GM21447 (cell line): ENCODE measurements around the gene SPTSSA.

Experiments
- ATAC-seq: cut with Tn5 transposase; IDR thresholded peaks from one replicate; pipeline ENCODE4 v1.9.1; 2021; ENCODE audit not compliant: unreplicated experiment

The SPTSSA gene

DNA sequence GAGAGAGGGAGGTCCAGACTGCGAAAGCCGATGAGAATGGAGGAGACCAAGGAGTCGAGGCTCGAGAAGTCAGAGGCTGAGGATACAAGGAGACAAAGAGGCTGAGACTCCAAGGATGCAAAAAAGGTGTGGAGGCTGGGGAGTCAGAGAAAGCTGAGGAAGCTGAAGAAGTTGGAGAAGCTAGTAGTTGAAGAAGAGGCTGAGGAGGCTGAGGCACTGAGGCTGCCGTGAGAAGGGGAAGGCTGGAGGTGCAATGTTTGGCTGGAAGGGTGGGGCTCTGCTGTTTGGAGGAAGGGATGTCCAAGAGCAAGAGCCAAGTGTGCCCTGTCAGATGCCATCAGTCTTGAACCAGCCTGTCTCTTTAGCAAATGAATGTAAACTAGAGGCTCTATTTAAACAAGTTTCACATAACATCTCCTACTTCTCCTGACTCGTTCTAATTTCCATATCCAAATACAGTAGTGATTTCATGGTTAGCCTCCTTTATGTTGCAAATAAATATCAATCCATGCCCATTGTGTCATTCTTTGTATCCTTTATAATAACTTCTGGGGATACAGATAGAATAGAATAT is 10.8 kb upstream of the SPTSSA start:
- no peak for ATAC-seq

DNA sequence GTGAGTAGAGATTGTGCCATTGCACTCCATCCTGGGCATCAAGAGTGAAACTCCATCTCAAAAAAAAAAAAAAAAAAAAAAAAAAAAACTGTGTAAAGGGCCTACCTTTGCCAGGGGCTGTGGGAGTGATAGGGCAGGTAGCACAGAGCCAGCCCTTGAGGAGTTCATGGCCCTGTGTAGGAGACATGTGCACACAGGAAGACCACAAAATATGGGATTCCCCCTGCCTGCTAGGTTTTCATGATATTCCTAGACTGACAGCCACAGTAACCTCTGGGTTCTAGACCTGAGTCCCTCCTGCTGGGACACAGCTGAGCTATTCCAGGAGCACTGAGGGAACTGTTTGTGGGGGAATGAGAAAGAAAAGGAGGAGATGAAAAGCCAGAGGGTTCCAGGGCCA is 8.3 kb upstream of the SPTSSA start:
- no peak for ATAC-seq

DNA sequence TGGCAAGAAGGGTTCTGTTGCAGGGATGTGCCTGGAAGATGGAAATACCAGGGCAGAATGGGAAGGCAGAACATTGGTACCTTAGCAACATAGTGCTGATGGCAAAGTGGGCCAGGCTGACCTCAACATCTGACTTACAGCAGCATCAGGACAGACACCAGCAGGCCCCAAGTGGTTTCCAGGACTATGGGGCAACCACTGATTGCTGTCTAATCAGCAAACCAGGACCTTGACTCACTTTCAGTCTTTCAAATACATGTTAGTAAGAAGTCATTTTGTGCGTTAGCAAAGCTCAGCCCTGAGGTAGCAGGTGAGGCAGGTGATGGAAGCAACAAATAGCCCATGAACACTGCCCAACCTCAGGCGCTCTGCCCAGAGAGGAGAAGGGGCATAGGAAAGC is 4.7 kb upstream of the SPTSSA start:
- ATAC-seq = no peak

DNA sequence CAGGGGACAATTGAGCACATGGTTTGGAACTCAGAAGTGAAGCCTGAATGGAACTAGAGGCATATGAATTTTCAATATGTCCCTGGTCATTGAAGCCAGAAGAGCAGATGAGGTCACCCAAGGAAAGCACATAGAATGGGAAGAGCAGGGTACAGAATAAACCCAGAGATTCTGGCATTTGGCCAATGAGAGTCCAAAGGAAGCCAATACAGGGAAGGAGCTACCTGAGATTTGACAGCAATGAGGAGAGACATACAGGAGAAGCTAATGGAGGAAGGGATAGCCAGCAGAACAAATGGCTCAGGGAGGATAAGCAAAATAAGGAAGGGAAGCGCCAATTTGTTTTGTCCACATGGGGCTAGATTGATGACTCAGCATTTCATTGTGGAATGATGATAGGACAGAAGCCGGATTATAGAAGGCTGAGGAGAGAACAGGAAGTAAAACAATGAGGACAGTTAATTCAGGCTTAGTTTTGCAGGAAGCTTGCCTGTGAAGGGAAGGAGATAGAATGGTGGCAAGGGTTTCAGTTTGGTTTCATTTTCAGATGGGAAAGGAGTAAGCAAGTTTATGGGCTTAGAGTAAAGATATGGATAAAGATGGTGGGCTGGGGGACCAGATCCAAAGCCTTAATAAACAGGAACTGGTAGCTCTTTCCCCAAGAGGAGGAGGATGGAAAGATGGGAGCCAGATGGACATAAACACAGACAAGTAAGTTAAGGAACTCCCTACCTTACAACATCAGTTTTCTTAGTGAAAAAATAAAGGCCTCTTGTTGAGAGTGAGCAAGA is 3.2 kb upstream of the SPTSSA start:
- ATAC-seq = no peak

DNA sequence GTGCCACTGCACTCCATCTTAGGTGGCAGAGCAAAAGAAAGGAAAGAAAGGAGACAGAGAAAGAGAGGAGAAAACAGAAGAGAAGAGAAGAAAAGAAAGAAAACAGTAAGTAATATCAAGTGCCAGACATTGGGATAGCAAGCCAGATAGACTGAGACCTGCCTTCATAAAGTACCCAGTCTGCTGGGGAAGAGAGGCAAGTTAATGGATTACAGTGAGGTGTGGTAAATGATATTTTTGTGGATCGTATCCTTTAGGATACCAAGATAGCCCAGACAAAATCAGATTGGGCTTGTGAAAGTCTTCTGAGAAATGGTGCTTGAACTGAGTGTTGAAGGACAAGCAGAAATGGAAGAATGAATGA is 1.5 kb upstream of the SPTSSA start:
- ATAC-seq = no peak

DNA sequence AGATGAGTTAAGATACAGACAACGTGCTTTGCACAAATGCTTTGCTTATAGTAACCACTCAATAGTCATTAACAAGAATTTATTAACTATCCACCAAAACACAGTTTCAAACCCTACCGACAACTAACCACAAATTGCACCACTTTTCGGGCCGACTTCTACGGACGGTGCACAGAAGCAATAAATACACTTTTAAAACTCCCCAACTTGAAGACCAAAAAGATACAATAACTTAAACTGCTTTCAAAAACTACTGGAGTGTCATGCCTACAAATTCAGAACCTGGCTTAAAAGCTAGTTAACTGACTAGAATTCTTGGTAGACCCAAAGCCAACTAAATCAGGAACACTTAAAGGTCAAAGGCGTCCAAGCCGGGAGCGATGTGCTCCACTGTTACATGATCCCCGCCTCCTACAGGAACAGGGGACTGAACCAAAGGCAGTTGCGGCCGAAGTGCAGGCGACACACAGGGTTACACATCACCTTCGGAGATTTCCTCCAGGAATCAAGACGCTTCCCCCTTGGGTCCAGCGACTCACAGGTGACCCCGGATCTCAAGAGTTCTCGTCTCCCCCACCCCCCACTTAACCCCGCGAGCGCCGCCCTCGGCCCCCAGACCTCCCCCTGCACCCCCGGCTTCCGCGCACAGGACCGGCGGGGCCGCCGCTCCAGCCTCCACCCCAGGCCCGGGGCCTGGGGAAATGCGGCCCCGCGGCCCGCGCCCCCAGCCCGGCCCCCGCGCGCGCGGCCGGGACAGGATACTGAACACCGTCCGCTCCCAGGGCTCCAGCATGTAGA is 507 bp downstream of the SPTSSA start:
- ATAC-seq = peak; percentile 32

DNA sequence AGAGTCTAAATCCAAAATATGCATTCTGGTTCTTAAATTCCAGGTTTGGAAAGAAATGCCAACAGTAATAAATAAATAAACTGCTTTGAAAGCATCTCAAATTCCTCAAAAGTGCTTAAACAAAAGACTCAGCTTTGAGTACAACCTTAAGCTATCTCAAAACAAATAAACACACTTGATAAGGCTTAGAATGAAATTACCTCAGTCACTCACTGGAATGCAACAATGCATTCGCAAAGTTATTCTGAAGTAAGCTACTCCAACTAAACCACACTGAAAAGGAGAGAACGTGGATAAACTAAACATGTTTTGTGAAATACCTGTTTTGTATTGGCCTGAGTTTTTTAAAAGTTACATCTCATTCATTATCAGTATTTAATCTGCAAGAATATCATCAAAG is 1.2 kb downstream of the SPTSSA start:
- no peak for ATAC-seq

DNA sequence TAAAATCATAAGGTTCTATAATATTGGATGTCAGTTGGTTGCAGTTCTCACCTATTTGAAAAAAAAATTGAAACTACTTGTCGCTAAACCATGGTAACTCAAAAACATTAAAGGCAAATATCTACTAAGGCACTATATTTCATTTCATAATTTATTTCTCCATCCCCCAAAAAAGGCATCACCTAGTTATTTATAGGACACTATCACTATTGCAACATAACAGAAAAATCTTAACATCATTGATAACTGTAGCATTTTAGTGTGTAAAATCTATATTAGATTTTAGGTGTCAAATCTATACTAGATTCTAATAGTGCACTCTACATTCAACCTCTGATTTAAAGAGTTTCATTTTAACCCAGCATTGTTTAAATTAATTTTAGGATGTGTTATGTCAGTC is 1.7 kb downstream of the SPTSSA start:
- ATAC-seq = no peak

DNA sequence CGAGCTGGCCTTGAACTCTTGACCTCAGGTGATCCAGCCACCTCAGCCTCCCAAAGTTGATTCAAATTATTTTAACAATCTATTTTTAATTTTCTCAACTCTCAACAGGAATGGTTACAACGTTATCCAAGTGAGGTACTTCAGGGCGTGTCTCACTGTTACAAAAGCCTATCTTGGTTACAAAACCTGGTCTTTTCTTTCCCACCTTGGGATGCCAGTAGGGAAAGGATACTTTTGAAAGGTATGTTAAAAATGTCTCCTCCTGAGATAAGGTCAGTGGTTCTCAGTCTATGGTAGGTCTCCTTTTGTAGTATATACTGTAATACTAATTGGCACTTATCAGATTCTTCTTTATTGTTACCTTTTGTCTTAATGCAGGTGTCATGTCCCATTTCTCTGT is 4.9 kb downstream of the SPTSSA start:
- ATAC-seq = no peak

DNA sequence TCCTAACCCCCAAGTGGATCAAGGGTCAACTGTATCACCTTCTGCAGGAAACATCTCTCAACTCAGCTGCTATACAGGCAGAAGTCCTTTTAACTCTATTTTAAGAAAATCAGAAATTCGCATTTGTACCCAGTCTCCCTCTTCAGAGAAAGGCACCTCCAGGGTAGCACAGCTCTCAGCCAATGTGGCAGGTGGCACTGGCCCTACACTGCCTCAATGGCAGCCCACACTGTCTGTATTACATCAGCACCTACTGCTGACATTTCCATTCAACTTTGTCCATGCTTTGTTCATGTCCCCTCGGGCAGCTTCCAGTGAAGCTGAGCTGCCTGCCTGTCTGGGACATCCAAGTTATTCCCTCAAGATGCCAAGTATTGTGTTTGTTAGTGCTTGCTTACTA is 8.8 kb downstream of the SPTSSA start:
- ATAC-seq = no peak

DNA sequence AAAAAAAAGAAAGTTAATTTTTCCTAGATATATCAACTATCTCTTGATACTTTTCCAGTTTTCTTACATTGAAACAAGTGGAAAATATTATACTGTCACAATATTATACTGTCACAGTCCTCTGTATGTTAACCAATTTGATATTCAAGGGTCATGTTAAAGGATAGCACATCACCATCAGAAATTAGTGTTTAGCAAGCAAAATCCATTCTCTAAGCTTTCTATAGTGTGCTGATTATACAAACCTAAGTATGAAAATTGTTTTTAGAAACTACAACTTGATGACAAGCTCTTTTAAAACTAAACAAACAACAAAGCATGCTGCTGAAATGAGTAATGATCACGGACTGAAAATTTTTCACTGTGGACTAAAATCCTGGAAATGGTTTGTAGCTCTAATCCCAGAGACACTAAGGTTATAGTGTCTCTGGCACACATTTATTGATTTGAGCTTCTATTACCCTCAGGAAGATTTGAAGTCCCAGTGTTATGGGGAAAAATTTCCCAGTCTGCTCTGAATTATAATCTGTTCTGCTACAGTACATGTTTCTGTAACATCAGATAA is 9.7 kb downstream of the SPTSSA start:
- ATAC-seq = no peak

DNA sequence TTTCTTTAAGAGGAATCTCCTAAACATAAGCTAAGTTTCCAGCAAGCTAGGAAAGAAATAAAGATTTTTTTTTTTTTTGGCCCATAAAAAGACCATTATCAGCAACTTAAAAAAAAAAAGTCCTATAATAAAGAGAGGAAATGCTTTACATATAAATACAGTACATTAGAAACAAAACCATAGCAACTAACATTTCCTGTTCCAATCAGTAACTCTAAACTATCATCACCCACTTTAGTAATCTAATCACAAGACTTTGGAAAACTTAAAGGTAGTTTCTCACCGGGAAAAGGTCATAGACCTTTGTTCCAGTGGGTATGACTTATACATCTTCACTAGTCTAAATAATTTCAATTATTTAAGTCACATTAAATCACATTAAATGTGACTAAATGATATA is 11.1 kb downstream of the SPTSSA start:
- no peak for ATAC-seq

DNA sequence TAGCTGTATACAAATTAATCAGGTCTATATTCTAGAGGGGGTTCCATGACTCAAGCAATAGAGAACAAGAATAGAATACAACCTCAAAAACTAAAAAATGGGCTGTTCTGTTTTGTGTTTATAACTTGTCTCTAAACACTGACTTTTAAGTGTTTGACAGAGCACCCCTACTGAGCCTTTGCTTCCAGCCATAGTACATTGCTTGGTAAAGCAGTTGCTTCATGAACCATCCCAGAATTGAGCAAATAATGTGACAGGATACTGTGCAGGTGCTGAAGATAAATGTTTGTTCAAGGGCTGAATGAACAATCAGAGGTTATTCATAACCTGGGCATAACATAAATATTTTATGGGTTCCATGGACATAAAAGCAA is 11.5 kb downstream of the SPTSSA start:
- ATAC-seq = no peak

DNA sequence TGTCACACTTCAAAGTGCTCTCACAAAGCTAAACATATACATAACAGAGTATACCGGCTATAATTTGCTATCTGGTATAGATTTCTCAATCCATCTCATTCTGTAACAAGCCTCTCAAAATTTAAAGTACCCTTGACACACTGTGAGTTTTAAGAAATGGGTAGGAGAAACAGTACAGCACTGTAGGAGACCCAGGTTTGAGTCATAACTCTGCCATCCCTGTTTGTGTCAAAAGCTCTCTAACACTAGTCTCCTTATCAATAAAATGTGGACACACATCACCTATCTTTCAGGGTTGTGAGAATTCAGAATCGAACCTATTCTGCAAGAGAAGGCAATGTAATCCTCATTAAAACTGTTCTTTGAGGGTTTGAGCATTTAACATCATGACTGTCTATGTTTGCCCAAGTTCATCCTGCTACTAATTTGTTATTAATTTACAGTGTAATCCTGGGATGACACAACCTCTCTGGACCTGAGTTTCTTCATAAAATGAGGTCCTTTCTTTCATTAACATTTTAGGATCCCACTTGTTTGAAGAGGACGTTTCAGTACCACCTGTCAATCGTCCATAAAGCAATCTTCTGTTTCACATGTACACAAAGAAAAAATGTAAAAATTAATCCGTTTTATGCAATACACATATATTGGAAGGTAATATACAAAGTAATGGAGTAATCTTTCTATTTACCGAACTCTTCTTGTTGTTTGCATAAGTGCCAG is 12.1 kb downstream of the SPTSSA start:
- no peak for ATAC-seq

DNA sequence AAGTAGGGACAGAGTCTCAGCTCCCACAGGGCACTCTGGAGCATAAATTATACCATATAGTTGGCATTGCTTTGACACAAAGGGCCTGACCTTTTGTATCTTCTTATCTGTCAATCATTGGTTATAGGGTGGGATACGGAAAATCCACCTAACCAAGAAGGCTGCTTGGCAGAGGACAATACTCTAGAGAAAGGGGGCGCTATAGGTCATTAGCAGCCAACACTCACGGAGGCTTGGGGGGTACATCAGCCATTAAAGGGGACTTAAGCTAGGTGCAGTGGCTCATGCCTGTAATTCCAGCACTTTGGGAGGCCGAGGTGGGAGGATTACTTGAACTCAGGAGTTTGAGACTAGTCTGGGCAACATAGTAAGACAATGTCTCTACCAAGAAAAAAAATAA is 22.9 kb downstream of the SPTSSA start:
- ATAC-seq = no peak

DNA sequence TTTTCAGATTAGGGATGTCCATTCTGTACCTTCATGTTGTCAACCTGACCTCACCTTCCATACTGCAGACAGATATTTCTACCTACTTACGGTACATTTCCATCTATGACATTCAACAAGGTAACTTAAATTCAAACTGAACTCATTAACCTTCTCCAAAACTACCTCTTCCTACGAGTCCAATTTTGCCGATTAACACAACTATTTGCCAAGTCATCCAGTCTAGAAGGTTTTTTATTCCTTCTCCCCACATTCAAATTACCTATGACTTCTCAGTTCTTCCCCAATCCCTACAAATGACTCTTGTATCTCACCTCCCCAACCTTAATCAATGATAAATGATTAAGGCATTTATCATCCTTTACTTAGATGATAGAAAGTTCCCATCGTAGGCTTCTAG is 23.6 kb downstream of the SPTSSA start:
- ATAC-seq = no peak

DNA sequence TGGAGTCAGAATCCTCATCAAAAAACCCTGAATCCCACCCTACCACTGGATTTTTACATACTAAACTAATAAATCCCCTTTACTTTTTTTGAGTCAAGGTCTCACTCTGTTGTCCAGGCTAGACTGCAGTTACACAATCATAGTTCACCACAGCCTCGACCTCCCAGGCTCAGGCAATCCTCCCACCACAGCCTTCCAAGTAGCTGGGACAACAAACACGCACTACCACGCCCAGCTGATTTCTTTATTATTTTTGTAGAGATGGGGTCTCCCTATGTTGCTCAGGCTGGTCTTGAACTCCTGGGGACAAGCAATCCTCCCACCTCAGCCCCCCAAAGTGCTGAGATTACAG is 24.3 kb downstream of the SPTSSA start:
- ATAC-seq = no peak

DNA sequence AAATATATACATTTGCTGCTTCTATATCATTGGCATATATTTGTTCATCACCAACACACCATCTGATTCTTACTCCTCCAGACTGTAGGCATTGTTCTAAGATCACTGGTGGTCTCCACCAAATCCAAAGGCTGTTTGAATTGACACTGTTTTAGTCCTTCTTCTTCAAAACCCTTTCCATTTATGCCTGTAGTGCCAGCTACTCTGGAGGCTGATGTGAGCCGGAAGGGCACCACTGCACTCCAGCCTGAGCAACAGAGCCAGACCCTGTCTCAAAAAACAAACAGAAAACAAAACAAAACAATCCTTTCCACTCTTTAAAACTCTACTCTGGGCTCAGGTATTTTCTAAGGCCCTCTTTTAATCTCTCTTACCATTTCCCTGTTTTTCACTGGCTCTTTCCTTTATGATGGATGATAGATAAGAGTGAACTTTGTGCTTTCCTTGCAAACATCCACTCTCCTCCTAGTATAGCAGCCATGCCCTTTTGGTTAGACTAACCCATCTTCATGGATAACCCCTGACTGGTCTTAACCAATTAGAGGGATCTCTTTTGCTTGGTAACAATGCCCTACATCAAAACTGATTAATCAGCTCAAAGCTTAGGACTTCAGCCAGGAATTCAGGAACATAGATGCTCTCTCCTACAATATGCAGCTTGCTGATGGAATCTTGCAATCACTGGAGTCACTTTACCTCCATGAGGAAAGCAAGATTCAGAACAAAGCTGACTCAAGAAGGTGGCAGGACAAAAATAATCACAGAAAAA is 24.9 kb downstream of the SPTSSA start:
- no peak for ATAC-seq

DNA sequence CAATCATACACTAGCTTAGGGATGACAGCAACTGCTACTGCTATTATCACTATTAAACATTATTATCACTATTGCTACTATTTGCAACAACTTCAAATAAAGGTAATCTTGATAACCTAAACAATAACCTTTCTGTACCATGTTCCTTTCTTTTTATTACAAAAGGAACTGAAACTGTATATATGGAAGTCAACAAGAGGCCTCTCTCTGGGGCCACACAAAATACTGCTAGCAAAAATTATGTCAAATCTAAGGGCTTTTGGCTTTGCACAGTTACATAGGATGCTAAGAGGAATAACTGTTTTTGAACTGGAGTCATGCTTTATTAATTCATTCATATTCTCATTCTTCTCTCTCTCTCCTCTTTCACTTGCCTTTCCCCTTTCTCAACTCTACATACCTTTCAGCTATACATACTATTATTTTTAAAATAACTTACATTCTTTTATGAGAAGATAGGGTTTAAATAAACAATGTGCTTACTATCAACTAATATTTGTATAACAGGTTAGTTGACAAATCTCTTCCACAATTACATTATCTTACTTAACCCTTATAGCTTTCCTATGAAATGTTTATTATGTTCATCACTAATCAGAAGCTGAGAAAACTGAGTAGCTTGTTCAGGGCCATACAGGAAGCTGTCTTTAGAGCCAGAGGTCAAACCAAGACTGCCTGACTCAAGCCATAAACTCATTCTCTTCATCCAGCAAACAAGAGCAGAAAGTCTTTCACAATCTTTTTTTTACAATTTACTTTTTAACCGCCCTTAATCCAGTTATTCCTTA is 25.7 kb downstream of the SPTSSA start:
- ATAC-seq = no peak

DNA sequence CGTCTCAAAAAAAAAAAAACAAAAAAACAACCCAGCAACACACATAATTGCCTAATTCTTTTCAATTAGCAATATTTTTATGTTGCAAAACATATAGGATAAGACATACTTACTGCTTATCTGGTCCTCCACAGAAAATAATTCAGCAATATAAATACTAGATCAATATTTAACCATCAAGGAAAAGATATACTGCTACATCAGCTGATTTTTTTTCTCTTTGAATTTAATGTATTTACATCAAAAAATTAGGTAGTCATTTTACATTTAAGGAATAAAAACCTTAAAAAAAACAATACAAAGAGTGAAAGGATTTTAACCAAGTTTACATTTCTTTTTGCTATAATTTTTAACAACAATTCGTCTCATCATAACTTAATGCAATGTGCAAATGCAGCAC is 28.1 kb downstream of the SPTSSA start:
- no peak for ATAC-seq
